HEK293T (cell line): Measurements from ENCODE around the gene PRKACB.

Experiments
- ARNT ChIP-seq: fragments of 450-650 bp; IDR thresholded peaks from 2 replicates; pipeline ENCODE4 v1.6.1; 2017; ENCODE audit warnings: mild to moderate bottlenecking
- ELF4 ChIP-seq: fragments of 450-650 bp; IDR thresholded peaks from 2 replicates; pipeline ENCODE4 v1.6.1; 2017; ENCODE audit warnings: antibody characterized with exemption
- FOXA1 ChIP-seq: fragments of 450-650 bp; IDR thresholded peaks from 2 replicates; pipeline ENCODE4 v1.6.1; 2016; ENCODE audit warnings: mild to moderate bottlenecking
- FOXK2 ChIP-seq: fragments of 450-650 bp; IDR thresholded peaks from 2 replicates; pipeline ENCODE4 v1.6.1; 2016; ENCODE audit warnings: mild to moderate bottlenecking
- FOXM1 ChIP-seq: fragments of 450-650 bp; IDR thresholded peaks from 2 replicates; pipeline ENCODE4 v1.6.1; 2017; ENCODE audit warnings: mild to moderate bottlenecking, borderline replicate concordance
- HDGF ChIP-seq: fragments of 450-650 bp; IDR thresholded peaks from 2 replicates; pipeline ENCODE4 v1.6.1; 2017; ENCODE audit warnings: antibody characterized with exemption, borderline replicate concordance
- NFRKB ChIP-seq: fragments of 450-650 bp; IDR thresholded peaks from 2 replicates; pipeline ENCODE4 v1.6.1; 2016; ENCODE audit warnings: mild to moderate bottlenecking, moderate library complexity
- TF ChIP-seq, protein P1 (sequence below): fragments of 450-650 bp; IDR thresholded peaks from 2 replicates; pipeline ENCODE4 v1.6.1; 2016

DNA sequence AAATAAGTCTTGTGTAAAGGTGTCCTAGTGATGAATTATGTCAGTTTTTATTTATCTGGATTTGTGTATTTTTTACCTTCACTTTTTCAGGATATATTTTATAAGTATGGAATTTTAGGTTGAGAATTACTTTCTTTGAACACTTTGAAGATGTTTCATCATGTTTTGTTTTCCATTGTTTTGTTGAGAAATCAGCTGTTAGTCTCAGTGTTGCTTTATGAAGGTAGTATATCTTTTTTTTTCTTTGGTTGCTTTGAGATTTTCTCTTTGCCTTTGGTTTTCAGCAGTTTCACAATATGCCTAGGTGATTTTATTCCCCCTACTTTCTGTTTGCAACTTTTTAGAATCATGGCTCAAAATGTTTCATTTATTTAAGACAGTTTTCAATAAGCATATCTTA lies 48.8 kb upstream of the PRKACB start:
- TF ChIP-seq, protein P1, sequence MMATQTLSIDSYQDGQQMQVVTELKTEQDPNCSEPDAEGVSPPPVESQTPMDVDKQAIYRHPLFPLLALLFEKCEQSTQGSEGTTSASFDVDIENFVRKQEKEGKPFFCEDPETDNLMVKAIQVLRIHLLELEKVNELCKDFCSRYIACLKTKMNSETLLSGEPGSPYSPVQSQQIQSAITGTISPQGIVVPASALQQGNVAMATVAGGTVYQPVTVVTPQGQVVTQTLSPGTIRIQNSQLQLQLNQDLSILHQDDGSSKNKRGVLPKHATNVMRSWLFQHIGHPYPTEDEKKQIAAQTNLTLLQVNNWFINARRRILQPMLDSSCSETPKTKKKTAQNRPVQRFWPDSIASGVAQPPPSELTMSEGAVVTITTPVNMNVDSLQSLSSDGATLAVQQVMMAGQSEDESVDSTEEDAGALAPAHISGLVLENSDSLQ, result no peak
- no peak for TF ChIP-seq FOXA1
- TF ChIP-seq ELF4, result no peak
- TF ChIP-seq FOXK2, result no peak
- TF ChIP-seq HDGF, result no peak
- no peak for TF ChIP-seq NFRKB
- TF ChIP-seq FOXM1, result no peak
- TF ChIP-seq ARNT, result no peak
